HepG2 (cell line): Measurements from ENCODE around the gene PHRF1. TPM values are rescaled to one million over a fixed set of nuclear protein-coding genes. Genes with fewer than 3 reads are reported as not detected.

Experiments
- AHR ChIP-seq: IDR thresholded peaks from 2 replicates; pipeline ENCODE4 v1.6.1; 2018; ENCODE audit warnings: missing genetic modification reagents, missing compliant biosample characterization
- PHF20 ChIP-seq: sonication (generic); formaldehyde crosslinking; IDR thresholded peaks from 2 replicates; pipeline ENCODE4 v1.5.0; 2020; ENCODE audit warnings: mild to moderate bottlenecking, missing genetic modification reagents
- SP2 ChIP-seq: sonication (generic); formaldehyde crosslinking; IDR thresholded peaks from 2 replicates; pipeline ENCODE4 v1.5.1; 2020; ENCODE audit warnings: mild to moderate bottlenecking, missing genetic modification reagents
- ZNF44 ChIP-seq: sonication (generic); formaldehyde crosslinking; IDR thresholded peaks from 2 replicates; pipeline ENCODE4 v1.5.1; 2020; ENCODE audit warnings: mild to moderate bottlenecking, missing genetic modification reagents
- ZNF510 ChIP-seq: sonication (generic); formaldehyde crosslinking; IDR thresholded peaks from 2 replicates; pipeline ENCODE4 v1.4.0; 2020; ENCODE audit warnings: low read depth, mild to moderate bottlenecking, missing genetic modification reagents
- polyA plus RNA-seq, 8 experiments: library from polyadenylated mRNA; depleted of rRNA in 3 of 8; stranded (reverse) in 7 of 8; unstranded in 1 of 8; fragments of >200 nt; fragmentation: Illumina TruSeq in 4 of 8; extraction: Trizol in 4 of 8; gene quantifications; 2 replicates each; pipeline versions ENCODE4 v1.2.1 to v1.2.3, GENCODE V29; 2011 to 2016; ENCODE audit warnings: low read depth in 4 of 8, missing spikeins in 1 of 8, mixed read lengths in 1 of 8; ENCODE audit not compliant: insufficient read depth in 1 of 8
- total RNA-seq, 5 experiments: library from RNA; depleted of rRNA; stranded (reverse); fragments of >200 nt; fragmentation: Illumina TruSeq; extraction: Trizol; gene quantifications; 2 replicates each; pipeline ENCODE4 v1.2.3, GENCODE V29; 2016; ENCODE audit warnings: low read depth in 1 of 5
- TF ChIP-seq, protein P1 (sequence below), 2 experiments: fragments of 450-650 bp in 1 of 2; sonication (generic) in 1 of 2; formaldehyde crosslinking in 1 of 2; IDR thresholded peaks; 2 replicates each; pipeline versions ENCODE4 v1.6.1 to v1.8.0; 2016 to 2022; ENCODE audit warnings: antibody characterized with exemption in 1 of 2, mild to moderate bottlenecking in 1 of 2, missing genetic modification reagents in 1 of 2
- TF ChIP-seq, protein P2 (sequence below): fragments of 450-650 bp; IDR thresholded peaks from 2 replicates; pipeline ENCODE4 v1.6.1; 2017; ENCODE audit warnings: mild to moderate bottlenecking
- TF ChIP-seq, protein P3 (sequence below): IDR thresholded peaks from 2 replicates; pipeline ENCODE4 v1.6.1; 2016
- TF ChIP-seq, protein P4 (sequence below): sonication (generic); formaldehyde crosslinking; conservative IDR thresholded peaks from 2 replicates; pipeline ENCODE4 v1.4.0; 2020; ENCODE audit warnings: missing genetic modification reagents
- TF ChIP-seq, protein P5 (sequence below): sonication (generic); formaldehyde crosslinking; IDR thresholded peaks from 2 replicates; pipeline ENCODE4 v1.8.1; 2022; ENCODE audit warnings: low read depth, mild to moderate bottlenecking, missing genetic modification reagents
- TF ChIP-seq, protein P6 (sequence below): sonication (generic); formaldehyde crosslinking; IDR thresholded peaks from 2 replicates; pipeline ENCODE4 v1.5.0; 2020; ENCODE audit warnings: mild to moderate bottlenecking, low read depth, missing genetic modification reagents, borderline replicate concordance

Gene PHRF1
- total and polyA plus RNA-seq, 2 of the 13 experiments (the other 11 are each of a cell fraction or from before 2014, with no cell fraction given), result 8.2 to 16.7 TPM

DNA sequence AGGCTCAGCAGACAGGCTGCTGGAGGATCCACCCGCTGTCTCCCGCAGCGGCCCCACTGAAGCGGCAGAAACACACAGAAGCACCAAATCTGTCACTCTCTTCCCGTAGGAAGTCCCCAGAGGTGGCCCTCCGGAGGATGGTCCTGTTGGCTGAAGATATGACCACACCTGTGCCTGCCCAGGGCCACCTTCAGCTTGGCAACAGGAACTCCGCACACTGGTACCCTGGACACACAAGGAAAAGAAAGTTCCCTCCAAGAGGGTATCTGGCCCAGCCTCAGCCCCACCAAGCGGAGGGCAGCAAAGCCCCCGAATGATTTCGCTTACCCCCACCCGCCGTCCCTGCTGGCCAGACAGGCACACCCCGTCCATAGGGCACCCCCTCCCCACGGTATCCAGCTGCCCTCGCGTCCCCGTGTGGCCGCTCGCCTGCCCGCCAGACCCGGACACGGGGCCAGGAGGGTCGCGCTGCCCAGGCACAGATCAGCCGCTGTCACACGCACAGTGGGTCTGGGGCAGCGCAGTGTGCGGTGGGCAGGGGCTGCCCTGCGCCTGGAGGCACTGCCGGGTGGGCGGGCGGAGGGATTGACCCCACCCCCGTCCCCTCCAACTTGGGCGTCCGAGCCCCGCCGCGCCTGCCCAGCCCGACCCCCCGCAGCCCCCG is 8.5 kb upstream of the PHRF1 start (continued):
- TF ChIP-seq, protein P1, sequence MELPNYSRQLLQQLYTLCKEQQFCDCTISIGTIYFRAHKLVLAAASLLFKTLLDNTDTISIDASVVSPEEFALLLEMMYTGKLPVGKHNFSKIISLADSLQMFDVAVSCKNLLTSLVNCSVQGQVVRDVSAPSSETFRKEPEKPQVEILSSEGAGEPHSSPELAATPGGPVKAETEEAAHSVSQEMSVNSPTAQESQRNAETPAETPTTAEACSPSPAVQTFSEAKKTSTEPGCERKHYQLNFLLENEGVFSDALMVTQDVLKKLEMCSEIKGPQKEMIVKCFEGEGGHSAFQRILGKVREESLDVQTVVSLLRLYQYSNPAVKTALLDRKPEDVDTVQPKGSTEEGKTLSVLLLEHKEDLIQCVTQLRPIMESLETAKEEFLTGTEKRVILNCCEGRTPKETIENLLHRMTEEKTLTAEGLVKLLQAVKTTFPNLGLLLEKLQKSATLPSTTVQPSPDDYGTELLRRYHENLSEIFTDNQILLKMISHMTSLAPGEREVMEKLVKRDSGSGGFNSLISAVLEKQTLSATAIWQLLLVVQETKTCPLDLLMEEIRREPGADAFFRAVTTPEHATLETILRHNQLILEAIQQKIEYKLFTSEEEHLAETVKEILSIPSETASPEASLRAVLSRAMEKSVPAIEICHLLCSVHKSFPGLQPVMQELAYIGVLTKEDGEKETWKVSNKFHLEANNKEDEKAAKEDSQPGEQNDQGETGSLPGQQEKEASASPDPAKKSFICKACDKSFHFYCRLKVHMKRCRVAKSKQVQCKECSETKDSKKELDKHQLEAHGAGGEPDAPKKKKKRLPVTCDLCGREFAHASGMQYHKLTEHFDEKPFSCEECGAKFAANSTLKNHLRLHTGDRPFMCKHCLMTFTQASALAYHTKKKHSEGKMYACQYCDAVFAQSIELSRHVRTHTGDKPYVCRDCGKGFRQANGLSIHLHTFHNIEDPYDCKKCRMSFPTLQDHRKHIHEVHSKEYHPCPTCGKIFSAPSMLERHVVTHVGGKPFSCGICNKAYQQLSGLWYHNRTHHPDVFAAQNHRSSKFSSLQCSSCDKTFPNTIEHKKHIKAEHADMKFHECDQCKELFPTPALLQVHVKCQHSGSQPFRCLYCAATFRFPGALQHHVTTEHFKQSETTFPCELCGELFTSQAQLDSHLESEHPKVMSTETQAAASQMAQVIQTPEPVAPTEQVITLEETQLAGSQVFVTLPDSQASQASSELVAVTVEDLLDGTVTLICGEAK (IDR thresholded peaks at IDR 0.05), result no peak
- TF ChIP-seq, protein P1 (CRISPR knock-in tag; IDR thresholded peaks at IDR 0.05), result peak; percentile 34; the same call in 1 of the 2 replicates
- TF ChIP-seq, protein P2, sequence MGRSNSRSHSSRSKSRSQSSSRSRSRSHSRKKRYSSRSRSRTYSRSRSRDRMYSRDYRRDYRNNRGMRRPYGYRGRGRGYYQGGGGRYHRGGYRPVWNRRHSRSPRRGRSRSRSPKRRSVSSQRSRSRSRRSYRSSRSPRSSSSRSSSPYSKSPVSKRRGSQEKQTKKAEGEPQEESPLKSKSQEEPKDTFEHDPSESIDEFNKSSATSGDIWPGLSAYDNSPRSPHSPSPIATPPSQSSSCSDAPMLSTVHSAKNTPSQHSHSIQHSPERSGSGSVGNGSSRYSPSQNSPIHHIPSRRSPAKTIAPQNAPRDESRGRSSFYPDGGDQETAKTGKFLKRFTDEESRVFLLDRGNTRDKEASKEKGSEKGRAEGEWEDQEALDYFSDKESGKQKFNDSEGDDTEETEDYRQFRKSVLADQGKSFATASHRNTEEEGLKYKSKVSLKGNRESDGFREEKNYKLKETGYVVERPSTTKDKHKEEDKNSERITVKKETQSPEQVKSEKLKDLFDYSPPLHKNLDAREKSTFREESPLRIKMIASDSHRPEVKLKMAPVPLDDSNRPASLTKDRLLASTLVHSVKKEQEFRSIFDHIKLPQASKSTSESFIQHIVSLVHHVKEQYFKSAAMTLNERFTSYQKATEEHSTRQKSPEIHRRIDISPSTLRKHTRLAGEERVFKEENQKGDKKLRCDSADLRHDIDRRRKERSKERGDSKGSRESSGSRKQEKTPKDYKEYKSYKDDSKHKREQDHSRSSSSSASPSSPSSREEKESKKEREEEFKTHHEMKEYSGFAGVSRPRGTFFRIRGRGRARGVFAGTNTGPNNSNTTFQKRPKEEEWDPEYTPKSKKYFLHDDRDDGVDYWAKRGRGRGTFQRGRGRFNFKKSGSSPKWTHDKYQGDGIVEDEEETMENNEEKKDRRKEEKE, result no peak
- TF ChIP-seq SP2 (CRISPR knock-in tag), result no peak
- TF ChIP-seq, protein P3, sequence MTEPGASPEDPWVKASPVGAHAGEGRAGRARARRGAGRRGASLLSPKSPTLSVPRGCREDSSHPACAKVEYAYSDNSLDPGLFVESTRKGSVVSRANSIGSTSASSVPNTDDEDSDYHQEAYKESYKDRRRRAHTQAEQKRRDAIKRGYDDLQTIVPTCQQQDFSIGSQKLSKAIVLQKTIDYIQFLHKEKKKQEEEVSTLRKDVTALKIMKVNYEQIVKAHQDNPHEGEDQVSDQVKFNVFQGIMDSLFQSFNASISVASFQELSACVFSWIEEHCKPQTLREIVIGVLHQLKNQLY, result no peak
- TF ChIP-seq PHF20 (CRISPR knock-in tag), result no peak
- TF ChIP-seq, protein P4, sequence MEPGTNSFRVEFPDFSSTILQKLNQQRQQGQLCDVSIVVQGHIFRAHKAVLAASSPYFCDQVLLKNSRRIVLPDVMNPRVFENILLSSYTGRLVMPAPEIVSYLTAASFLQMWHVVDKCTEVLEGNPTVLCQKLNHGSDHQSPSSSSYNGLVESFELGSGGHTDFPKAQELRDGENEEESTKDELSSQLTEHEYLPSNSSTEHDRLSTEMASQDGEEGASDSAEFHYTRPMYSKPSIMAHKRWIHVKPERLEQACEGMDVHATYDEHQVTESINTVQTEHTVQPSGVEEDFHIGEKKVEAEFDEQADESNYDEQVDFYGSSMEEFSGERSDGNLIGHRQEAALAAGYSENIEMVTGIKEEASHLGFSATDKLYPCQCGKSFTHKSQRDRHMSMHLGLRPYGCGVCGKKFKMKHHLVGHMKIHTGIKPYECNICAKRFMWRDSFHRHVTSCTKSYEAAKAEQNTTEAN (CRISPR knock-in tag), result no peak
- TF ChIP-seq ZNF510 (CRISPR knock-in tag), result no peak
- TF ChIP-seq AHR (CRISPR knock-in tag), result no peak
- TF ChIP-seq ZNF44 (CRISPR knock-in tag), result no peak
- TF ChIP-seq, protein P5, sequence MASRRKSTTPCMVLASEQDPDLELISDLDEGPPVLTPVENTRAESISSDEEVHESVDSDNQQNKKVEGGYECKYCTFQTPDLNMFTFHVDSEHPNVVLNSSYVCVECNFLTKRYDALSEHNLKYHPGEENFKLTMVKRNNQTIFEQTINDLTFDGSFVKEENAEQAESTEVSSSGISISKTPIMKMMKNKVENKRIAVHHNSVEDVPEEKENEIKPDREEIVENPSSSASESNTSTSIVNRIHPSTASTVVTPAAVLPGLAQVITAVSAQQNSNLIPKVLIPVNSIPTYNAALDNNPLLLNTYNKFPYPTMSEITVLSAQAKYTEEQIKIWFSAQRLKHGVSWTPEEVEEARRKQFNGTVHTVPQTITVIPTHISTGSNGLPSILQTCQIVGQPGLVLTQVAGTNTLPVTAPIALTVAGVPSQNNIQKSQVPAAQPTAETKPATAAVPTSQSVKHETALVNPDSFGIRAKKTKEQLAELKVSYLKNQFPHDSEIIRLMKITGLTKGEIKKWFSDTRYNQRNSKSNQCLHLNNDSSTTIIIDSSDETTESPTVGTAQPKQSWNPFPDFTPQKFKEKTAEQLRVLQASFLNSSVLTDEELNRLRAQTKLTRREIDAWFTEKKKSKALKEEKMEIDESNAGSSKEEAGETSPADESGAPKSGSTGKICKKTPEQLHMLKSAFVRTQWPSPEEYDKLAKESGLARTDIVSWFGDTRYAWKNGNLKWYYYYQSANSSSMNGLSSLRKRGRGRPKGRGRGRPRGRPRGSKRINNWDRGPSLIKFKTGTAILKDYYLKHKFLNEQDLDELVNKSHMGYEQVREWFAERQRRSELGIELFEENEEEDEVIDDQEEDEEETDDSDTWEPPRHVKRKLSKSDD, result no peak
- TF ChIP-seq, protein P6, sequence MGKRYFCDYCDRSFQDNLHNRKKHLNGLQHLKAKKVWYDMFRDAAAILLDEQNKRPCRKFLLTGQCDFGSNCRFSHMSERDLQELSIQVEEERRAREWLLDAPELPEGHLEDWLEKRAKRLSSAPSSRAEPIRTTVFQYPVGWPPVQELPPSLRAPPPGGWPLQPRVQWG, result no peak
